GM11168 (cell line): ENCODE measurements around the gene SERPINA3.

Experiments
- in situ Hi-C: fragments of 300-500 bp; cut with MboI; formaldehyde crosslinking; loops from one replicate; pipeline ENCODE4 v1.12.0; 2022; ENCODE audit warnings: low sequenced_read_pairs; ENCODE audit not compliant: unreplicated experiment

The SERPINA3 gene

DNA sequence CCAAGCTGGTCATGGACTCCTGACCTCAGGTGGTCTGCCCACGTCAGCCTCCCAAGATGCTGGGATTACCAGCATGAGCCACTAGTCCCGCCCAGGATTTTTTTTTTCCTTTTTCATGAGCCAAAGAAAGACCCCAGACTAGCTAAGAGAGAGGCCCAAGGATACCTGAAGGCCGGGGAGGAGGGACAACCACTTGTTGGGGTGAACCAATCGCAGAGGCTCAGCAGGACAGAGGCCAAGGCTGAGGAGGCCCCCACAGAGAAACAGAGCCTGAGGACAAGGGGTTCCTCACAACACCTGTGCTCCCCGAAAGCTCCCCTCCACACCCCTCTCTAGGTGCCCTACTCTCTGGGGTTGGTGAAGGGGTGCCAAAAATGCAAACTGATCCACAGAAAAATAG is 1.0 kb upstream of the SERPINA3 start:
- in situ Hi-C loops: no loop called here

DNA sequence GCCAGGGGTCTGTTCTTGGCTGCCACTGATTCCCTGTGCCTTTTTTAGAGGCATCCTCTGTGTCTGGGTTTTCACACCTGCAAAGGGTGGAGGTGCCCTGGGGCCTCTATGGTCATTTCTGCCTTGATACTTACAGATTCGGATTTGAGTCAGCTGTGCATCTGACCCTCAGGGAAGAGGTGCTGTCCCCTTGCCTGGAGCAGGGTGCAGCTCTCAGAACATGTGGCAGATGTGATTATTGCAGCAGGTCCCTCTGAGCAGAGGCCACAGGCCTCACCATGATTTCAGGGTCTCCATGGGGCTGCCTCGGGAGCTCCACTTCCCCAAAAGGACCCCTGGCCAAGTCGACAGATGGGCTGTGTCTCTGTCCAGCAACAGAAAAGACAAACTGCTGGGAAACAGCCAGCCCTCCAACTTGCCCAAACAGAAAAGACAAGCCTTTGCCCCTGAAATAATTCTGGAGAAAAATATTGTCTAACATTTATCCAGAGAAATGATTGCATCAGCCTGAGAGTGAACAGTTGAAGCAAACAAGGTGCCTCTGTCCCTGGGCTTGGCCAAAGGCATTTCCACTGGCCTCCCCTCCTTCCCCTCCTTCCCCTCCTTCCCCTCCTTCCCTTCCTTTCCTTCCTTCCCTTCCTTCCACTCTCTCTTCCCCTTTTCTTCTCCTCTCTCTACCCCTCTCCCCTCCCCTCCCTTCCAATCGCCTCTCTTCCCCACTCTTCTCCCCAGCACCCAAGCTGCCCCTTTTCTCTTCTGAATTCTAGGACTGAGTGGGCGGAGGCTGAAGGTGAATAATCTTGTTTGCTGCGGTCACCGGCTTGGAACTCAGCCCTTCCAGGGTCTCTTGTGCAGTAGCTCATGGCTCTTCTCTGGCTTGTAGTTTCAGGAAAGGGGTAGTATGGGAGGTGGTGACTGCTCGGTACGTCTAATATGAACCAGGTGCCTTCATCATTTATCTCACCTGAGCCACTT is 676 bp downstream of the SERPINA3 start:
- in situ Hi-C loops: no loop called here

DNA sequence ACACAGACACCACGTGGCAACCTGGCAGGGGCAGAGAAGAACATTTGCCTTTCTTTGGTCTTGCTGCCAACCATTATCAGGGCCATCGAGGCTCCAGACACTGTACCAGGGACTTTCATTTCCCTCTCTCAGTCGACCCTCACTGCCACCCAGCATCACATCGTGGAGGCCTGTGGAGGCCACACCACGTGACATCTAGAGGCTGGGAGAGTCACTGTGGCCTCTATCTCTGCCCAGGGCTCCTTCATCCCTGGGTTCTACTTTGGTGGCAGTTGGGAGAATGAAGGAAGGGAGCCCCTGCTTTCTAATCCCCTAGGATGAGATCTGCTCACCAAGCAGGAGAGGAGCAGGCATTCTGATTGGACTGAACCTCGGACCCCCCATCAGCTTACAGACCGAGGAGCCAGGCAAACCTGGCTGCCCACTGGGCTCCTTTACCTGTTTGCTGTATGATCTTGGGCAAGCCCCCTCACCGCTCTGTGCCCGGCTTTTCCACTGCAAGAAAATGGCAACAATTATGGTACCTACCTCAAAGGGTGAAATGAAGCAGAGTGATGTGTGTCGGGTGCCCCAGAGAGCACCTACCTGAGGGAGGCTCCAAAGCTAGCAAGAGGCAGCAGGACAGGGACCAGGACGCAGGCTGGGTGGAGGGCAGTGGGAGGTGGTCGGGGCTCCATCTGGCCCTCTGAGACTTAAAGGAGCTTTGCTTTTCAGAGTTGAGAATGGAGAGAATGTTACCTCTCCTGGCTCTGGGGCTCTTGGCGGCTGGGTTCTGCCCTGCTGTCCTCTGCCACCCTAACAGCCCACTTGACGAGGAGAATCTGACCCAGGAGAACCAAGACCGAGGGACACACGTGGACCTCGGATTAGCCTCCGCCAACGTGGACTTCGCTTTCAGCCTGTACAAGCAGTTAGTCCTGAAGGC is 1.8 kb downstream of the SERPINA3 start:
- in situ Hi-C loops: no loop called here

DNA sequence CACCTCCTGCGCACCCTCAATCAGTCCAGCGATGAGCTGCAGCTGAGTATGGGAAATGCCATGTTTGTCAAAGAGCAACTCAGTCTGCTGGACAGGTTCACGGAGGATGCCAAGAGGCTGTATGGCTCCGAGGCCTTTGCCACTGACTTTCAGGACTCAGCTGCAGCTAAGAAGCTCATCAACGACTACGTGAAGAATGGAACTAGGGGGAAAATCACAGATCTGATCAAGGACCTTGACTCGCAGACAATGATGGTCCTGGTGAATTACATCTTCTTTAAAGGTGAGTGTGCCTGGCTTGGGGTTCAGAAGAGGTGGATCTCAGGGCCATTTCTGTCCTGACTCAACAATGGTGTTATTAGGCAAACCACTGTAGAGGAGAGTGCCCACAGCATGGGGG is 2.6 kb downstream of the SERPINA3 start:
- in situ Hi-C loops: no loop called here

DNA sequence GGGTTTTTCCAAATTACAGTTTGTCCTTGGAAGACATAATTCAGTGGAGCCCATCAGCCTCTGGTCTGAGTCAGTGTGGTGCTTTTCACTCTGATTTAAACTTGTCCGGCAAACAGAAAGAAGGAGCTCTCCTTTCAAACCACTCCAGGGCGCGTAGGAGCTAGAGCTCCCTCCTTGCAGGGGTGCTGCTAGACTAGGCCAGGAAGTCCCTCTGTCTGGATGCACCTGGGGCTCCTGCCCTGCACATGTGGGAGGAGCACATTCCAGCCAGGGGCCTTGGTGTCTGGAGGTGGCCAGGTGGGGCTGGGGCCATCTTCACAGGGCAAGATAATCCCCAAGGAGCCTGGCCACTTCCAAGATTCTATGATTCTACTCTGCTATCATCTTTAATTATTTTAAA is 3.1 kb downstream of the SERPINA3 start:
- in situ Hi-C loops: no loop called here

DNA sequence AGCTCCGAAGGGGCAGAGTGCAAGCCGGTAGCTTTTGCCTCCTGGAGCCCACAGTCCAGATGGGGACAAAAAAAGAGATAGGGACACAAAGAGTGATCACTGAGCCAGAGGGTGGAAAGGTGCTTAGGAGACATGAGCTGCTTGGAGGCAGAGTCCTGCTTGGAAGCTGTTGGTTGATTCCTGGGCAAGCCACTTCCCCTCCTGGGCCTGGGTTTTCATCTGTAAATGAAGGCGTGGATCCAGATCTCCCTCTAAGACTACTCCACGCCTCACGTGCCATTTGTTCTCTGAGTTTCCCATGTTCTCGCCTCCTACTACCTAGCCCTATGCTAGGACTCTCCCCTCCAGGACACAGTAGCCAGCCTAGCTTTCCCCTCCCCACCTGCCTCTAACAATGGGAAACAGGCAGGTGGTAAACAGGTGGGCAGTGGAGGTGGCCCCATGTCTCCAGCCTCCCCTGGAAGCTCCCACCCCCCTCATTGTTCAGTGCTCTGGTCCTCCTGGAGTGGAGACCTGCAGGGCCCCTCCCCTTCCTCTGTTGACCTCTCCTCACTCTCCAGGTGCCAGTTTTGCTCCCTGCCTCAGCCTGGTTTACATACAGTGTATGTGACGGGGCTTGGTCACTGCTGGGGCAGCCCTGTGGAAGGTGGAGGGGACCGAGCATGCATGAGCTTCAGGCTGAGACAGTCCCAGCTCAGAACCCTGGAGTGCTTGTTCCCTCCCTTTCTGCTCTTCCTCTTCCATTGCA is 3.8 kb downstream of the SERPINA3 start:
- in situ Hi-C loops: no loop called here

DNA sequence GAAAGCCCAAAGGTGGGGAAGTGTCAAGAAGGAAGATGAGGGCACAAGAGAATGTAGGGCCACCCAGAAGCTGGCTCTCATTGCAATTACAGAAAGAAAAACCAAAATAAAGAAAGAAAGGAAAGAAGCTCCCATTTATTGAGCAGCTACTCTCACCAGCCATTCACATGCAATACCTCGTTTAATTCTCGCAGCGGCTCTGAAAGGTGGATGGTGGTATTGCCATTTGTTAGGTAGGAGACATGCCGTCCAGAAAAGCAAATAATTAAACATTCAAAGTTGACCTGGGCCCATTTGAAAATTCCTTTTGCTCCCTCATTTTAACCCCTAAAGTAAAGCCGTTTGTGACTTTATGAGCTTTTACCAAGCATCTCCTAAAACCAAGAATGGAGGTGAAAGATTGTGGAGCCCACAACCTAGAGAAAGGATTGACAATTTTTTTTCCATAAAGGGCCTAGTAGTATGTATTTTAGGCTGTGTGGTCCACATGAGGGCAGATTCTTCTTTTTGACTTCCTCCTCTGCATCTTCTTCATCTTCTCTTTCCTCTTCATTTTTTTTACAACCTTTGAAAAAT is 5.3 kb downstream of the SERPINA3 start:
- in situ Hi-C loops: no loop called here

DNA sequence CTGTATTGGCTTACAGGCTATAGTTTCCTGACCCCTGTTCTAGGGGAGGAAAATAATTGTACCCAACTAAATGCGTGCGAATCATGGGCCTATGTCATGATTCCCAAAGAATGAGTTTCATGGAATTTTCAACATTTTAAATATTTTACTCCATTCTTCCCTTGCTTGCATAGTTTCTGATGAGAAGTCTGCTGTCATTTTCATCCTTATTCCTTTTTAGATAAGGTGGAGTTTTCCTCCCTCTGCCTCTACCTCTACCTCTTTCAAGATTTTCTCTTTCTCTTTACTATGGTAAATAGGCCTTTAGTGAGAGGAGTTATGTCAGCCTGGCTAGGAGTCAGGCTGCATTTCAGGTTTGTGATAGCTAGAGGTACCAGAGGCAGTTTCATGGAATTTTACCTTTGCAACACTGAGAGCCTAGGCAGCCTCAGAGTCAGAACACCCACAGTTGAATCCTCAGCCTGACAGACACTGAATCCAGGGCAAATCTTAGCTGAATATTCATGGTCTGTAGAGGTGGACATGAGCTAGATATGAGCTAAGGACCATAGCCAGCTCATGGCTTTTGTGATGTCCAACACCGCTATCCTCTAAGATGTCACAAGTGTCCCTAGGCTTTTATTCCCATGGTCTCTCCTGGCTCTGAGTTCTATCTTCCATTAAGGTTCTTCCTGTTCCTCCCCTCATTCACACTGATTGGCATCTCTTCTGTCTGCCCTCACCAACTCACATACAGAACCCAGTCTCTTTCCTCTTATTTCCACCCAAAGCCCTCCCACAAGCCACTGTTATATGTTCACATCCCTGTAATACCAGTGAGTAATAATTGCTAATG is 6.0 kb downstream of the SERPINA3 start:
- in situ Hi-C loops: no loop called here

DNA sequence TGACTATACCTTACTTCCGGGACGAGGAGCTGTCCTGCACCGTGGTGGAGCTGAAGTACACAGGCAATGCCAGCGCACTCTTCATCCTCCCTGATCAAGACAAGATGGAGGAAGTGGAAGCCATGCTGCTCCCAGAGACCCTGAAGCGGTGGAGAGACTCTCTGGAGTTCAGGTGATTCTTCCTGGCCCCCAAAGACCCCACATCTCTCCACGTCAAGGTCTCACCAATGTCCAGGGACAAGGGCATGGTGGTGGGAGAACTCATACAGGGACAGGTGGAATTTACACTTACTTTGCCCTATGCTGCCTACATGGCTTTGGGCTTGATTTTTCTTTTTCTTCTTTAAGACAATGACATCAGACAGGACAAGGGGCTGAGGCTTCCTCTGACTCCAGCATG is 7.1 kb downstream of the SERPINA3 start:
- in situ Hi-C loops: no loop called here

DNA sequence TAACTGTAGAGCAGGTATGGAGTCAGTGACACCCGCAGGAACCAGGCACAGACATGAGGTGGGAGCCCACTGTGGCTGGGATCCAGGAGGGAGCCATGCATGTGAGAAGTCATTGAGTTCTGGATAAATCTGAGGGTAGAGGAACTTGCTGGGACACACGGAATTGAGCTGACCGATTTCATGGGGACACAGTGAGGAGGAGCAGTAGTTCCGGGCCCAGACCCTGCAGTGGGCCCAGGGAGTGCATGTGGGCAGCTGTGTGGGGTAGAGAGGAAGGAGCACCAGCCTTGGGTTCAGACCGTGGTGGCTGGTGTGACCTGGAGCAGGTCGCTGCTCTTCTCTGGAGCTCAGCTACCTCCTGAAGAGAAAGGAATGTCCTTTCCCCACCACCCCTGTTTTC is 8.4 kb downstream of the SERPINA3 start:
- in situ Hi-C loops: no loop called here

DNA sequence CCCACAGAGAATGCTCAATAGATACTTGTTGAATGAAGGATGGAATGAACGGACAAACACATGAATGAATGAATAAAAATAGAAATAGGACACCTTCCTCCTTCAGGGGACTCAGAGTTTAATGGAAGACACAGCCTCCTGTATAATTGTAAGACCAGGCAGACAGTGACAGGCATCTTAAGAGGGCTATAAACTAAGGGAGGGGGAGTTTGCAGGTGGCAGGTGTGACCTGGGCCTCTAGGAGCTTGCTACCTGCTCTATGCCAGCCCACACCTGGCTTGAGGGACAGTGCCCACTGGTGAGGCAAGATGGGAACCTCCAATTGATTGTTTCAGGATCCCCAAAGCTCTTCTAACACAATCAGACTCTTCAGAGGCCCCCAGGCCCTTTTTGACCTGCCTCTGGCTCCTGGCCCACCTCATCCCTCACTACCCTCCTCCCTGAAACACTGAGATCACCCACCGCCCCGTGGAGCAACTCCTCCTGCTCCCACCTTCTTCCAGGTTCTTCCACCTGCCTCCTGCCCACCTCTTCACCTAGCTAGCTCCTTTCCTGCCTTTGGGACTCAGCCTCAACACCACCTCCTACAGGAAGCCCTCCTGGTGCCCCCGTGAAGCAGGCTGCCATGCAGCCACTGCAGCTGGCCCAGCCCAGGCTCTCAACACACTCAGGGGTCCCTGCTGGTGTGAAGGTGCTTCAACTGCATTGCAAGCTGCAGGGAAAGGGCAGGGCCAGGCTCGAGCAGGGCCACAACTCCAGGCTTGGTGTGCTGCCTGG is 9.4 kb downstream of the SERPINA3 start:
- in situ Hi-C loops: no loop called here

DNA sequence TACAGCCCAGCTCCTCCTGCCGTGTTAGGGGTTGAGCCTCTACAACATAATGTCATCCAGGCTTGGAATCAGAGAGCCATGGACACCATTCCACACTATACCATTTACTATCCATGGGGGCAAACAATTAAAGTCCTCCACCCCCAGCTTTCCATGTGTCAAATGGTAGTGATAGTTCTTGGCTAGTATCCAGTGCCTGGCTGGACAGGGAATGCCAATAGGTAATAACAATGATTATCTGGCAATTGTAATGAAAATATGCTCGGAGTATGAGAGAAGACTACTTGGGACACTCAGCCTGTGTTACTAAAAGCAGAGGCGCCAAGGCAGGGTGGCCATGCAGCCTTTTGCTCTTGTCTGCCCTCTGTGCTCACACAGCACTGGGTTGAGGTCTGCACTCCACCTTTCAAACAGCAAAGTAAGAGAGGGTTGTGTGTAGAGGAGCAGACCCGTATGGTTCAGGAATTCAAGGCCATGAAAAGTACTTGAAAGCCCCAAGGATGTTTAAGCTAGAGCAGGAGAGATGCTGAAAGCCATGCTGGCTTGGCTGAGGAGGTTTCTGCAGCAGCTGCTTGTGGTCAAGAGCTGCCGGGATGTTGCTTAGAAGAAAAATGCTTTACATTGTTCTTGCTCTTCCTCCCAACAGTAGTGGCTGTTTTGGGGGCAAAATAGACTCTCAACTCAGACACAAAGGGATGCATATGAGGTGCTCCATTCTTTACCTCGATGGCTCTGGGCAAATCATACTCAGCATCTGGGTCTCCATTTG is 10.6 kb downstream of the SERPINA3 start:
- in situ Hi-C loops: no loop called here

DNA sequence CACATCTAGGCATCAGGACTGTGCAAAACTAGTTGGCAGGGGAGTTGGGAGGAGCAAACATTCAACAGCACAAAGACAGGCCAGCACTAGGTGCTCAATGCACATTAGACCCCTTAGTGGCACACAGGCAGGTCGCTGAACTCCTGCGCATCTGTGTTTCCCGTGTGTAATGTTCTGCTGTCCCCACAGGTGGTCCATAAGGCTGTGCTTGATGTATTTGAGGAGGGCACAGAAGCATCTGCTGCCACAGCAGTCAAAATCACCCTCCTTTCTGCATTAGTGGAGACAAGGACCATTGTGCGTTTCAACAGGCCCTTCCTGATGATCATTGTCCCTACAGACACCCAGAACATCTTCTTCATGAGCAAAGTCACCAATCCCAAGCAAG is 11.2 kb downstream of the SERPINA3 start:
- in situ Hi-C loops: no loop called here

DNA sequence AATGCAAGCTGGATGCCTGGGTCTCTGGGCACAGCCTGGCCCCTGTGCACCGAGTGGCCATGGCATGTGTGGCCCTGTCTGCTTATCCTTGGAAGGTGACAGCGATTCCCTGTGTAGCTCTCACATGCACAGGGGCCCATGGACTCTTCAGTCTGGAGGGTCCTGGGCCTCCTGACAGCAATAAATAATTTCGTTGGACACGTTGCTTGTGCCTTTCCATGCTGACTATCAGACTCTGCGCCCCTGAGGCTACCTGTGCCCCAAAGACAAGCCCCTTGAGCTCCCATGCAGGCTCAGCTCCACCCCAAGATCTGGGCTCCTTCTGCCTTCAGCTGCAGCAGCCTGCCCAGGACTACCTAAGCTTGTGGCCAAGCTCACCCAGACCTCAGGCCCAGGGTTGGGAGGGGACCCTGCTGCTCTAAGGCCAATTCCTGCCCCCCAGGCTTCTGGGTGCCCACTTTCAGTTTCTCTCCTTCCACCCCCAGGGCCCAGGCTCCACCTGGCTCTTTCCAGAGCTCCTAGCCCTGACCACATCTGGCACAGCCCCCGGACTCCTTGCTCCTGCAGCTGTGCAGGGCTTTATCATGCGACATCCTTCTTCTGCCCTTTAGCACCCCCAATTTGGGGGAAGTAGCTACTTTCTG is 11.8 kb downstream of the SERPINA3 start:
- in situ Hi-C loops: no loop called here

DNA sequence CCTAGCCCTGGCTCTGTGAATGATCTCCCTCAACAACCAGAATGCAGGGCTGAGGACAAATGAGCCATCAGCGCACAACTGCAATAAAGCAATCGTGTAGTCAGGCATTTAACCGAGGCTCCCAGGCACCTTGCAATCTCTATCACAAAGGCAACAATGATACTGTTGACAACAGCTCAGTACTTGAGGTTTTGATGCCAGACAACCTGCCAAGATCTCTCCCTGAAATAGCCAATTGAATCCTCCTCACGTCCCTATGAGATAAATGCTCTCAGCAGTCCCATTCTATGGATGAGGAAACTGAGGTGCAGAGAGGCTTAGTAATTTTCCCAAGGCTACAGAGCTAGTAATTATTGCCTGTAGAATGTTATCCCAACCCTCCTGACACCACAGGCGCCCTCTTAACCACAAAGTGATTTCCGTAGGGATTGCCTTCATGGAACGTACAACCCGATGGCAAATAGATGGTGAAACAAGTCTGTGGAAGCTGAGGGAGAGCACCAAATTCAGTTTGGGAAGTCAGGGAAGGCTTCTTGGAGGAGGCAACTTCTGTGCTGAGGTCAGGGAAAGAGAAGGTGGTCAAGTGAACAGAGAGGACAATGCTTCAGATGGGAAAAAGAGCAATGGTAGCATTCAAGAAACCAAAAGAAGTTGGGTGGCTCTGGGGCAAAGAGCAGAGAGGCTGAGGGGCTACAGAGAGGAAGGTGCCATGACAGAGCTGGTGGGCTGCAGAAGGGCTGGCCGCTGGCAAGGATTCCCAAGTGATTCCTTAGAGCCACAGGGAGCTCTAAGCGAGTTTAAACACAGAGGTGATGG is 12.6 kb downstream of the SERPINA3 start:
- in situ Hi-C loops: no loop called here

DNA sequence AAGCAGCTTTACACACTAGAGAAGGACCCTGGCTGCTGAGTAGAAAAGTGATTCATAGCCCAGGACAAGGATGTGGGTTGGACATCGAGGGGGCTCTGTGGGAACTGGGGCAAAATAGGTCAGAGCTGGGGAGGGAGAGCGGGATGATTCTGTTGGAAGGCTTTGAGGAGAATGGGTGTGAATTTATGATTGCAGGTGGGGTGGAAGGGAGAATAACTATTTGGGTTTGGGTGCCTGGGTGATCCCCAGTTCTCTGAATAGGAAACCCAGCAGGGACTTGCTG is 13.1 kb downstream of the SERPINA3 start:
- in situ Hi-C loops: no loop called here

DNA sequence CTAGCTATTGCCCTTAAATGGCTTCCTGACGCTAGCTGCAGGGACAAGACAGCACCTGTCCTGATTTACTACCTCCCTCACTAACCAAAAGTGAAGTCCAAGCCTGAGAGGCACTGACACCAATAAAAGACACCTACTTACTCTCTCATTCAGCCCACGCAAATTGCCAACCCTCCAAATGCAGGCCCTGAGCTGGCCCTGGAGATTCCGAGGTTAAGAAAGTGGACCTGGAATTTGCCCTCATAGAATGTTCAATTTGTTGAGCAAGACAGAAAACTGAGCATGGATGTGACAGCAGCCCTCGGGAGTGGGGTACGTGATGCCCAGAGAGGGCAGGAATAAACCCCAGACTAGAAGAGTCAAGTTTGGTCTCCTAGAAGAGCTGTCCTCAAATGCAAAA is 16.4 kb downstream of the SERPINA3 start:
- in situ Hi-C loops: no loop called here
